IMR-90 (cell line): ENCODE measurements around the gene CPNE2. TPM values are rescaled to one million over a fixed set of nuclear protein-coding genes. Genes with fewer than 3 reads are reported as not detected.

ENCODE experiments used
- ATAC-seq: fragments of 200-7000 bp; cut with Tn5 transposase; 2 replicates; pipeline ENCODE4 v1.9.1; 2020; ENCODE audit warnings: low read depth, mild to moderate bottlenecking, moderate library complexity
- BruUV-seq: library from RNA; stranded (reverse); fragments of 400-500 nt; replicated peaks from 2 replicates; lab custom pipeline; 2021; lab: Mats Ljungman, UMichigan
- CTCF ChIA-PET: fragments of 300-600 bp; formaldehyde crosslinking; extraction: SDS; loops from one replicate; lab custom pipeline; 2021; ENCODE audit warnings: antibody characterized with exemption; lab: Yijun Ruan, JAX
- POLR2A ChIA-PET: fragments of 300-600 bp; sonication (Branson Sonifier 250); formaldehyde crosslinking; loops from one replicate; lab custom pipeline; 2022; ENCODE audit warnings: antibody characterized with exemption; ENCODE audit not compliant: unreplicated experiment; lab: Charles Lee
- DNase-seq: peaks from one replicate; pipeline ENCODE4 v3.0.0; 2013
- H2AFZ ChIP-seq: replicated peaks from 2 replicates; pipeline ENCODE3; 2013; ENCODE audit warnings: low read length, mild to moderate bottlenecking; ENCODE audit not compliant: poor library complexity
- H2AK5ac ChIP-seq: 2 replicates; pipeline ENCODE4 v1.6.1; 2013; ENCODE audit warnings: low read depth, low read length, inconsistent platforms
- H2AK9ac ChIP-seq: replicated peaks from 2 replicates; pipeline ENCODE3; 2013; ENCODE audit warnings: mild to moderate bottlenecking, low read depth, low read length, moderate library complexity; ENCODE audit not compliant: poor library complexity
- H2BK120ac ChIP-seq: 2 replicates; pipeline ENCODE4 v1.6.1; 2013; ENCODE audit warnings: low read depth, low read length, inconsistent platforms
- H2BK15ac ChIP-seq: 3 replicates; pipeline ENCODE4 v1.6.1; 2013; ENCODE audit warnings: low read depth, low read length, inconsistent platforms
- H2BK20ac ChIP-seq: 2 replicates; pipeline ENCODE4 v1.6.1; 2013; ENCODE audit warnings: low read depth, mild to moderate bottlenecking, inconsistent platforms, low read length, moderate library complexity
- H2BK5ac ChIP-seq: 2 replicates; pipeline ENCODE4 v1.6.1; 2013; ENCODE audit warnings: mild to moderate bottlenecking, low read depth, low read length, inconsistent platforms; ENCODE audit not compliant: poor library complexity, severe bottlenecking
- H3K14ac ChIP-seq: replicated peaks from 2 replicates; pipeline ENCODE4 v1.6.1; 2013; ENCODE audit warnings: low read depth, low read length, inconsistent platforms
- H3K18ac ChIP-seq: 2 replicates; pipeline ENCODE4 v1.6.1; 2013; ENCODE audit warnings: low read depth, low read length, control low read depth
- H3K23ac ChIP-seq: 2 replicates; pipeline ENCODE4 v1.6.1; 2013; ENCODE audit warnings: low read depth, low read length, inconsistent platforms
- H3K27ac ChIP-seq: 2 replicates; pipeline ENCODE4 v1.5.1; 2013; ENCODE audit warnings: mild to moderate bottlenecking, control low read depth, low read length; ENCODE audit not compliant: insufficient read depth
- H3K27me3 ChIP-seq: 2 replicates; pipeline ENCODE4 v1.6.1; 2013; ENCODE audit warnings: low read length; ENCODE audit not compliant: control insufficient read depth, insufficient read depth
- H3K36me3 ChIP-seq: 2 replicates; pipeline ENCODE4 v1.6.1; 2013; ENCODE audit warnings: low read length, mixed read lengths; ENCODE audit not compliant: control insufficient read depth, insufficient read depth
- H3K4ac ChIP-seq: 2 replicates; pipeline ENCODE4 v1.6.1; 2013; ENCODE audit warnings: low read depth, low read length, inconsistent platforms
- H3K4me1 ChIP-seq: 2 replicates; pipeline ENCODE4 v1.6.1; 2013; ENCODE audit warnings: low read length, mixed read lengths; ENCODE audit not compliant: control insufficient read depth, insufficient read depth
- H3K4me2 ChIP-seq: 2 replicates; pipeline ENCODE4 v1.6.1; 2013; ENCODE audit warnings: low read depth, mild to moderate bottlenecking, control low read depth, low read length, moderate library complexity
- H3K4me3 ChIP-seq: 2 replicates; pipeline ENCODE4 v1.5.1; 2013; ENCODE audit warnings: low read depth, mild to moderate bottlenecking, control low read depth, low read length, moderate library complexity; ENCODE audit not compliant: insufficient read depth
- H3K56ac ChIP-seq: 2 replicates; pipeline ENCODE4 v1.6.1; 2013; ENCODE audit warnings: low read length, inconsistent platforms; ENCODE audit not compliant: insufficient read depth; ENCODE audit errors: extremely low read depth
- H3K79me1 ChIP-seq, 2 experiments: 2 replicates each; pipeline ENCODE4 v1.6.1; 2013; ENCODE audit warnings: low read length in 2 of 2, inconsistent platforms in 1 of 2, low read depth in 1 of 2
- H3K9ac ChIP-seq: 2 replicates; pipeline ENCODE4 v1.6.1; 2013; ENCODE audit warnings: low read depth, low read length, control low read depth
- H3K9me1 ChIP-seq: 2 replicates; pipeline ENCODE4 v1.6.1; 2013; ENCODE audit warnings: low read length, inconsistent platforms; ENCODE audit not compliant: insufficient read depth
- H3K9me3 ChIP-seq: 2 replicates; pipeline ENCODE4 v1.6.1; 2013; ENCODE audit warnings: low read length; ENCODE audit not compliant: control insufficient read depth, insufficient read depth
- H4K20me1 ChIP-seq: 2 replicates; pipeline ENCODE4 v1.6.1; 2013; ENCODE audit warnings: low read length, inconsistent platforms; ENCODE audit not compliant: insufficient read depth
- H4K5ac ChIP-seq: 2 replicates; pipeline ENCODE4 v1.6.1; 2013; ENCODE audit warnings: mild to moderate bottlenecking, low read depth, low read length, control low read depth
- H4K8ac ChIP-seq, 2 experiments: 2 replicates each; pipeline ENCODE4 v1.6.1; 2013; ENCODE audit warnings: low read depth in 2 of 2, low read length in 2 of 2, control low read depth in 1 of 2, inconsistent platforms in 1 of 2
- H4K91ac ChIP-seq: 2 replicates; pipeline ENCODE4 v1.6.1; 2013; ENCODE audit warnings: low read depth, low read length, inconsistent platforms; ENCODE audit not compliant: insufficient read depth
- BHLHE40 ChIP-seq: fragments of 150-350 bp; IDR thresholded peaks from 2 replicates; pipeline ENCODE4 v1.6.1; 2016; ENCODE audit warnings: mild to moderate bottlenecking, low read depth, low read length
- CHD1 ChIP-seq: IDR thresholded peaks from 2 replicates; pipeline ENCODE4 v1.6.1; 2012; ENCODE audit warnings: low read depth, low read length, improper control_type of control experiment
- ELK1 ChIP-seq: fragments of 150-350 bp; IDR thresholded peaks from 2 replicates; pipeline ENCODE4 v1.6.1; 2016; ENCODE audit warnings: low read depth, mild to moderate bottlenecking, low read length, moderate library complexity, borderline replicate concordance
- FOS ChIP-seq: fragments of 150-350 bp; IDR thresholded peaks from 2 replicates; pipeline ENCODE4 v1.6.1; 2016; ENCODE audit warnings: low read depth, low read length
- MAFK ChIP-seq: IDR thresholded peaks from 2 replicates; pipeline ENCODE4 v1.6.1; 2012; ENCODE audit warnings: low read depth, low read length, improper control_type of control experiment
- MAZ ChIP-seq: IDR thresholded peaks from 2 replicates; pipeline ENCODE4 v1.6.1; 2012; ENCODE audit warnings: low read depth, mild to moderate bottlenecking, low read length, improper control_type of control experiment, moderate library complexity, borderline replicate concordance
- MXI1 ChIP-seq: IDR thresholded peaks from 2 replicates; pipeline ENCODE4 v1.6.1; 2012; ENCODE audit warnings: low read depth, mild to moderate bottlenecking, low read length, moderate library complexity, borderline replicate concordance
- NFE2L2 ChIP-seq: fragments of 150-350 bp; IDR thresholded peaks from 2 replicates; pipeline ENCODE4 v1.6.1; 2016; ENCODE audit warnings: low read depth, mild to moderate bottlenecking, low read length
- POLR2A ChIP-seq: IDR thresholded peaks from 2 replicates; pipeline ENCODE4 v1.6.1; 2012; ENCODE audit warnings: mild to moderate bottlenecking, low read depth, low read length
- RAD21 ChIP-seq: IDR thresholded peaks from 2 replicates; pipeline ENCODE4 v1.6.1; 2012; ENCODE audit warnings: low read length, improper control_type of control experiment
- RCOR1 ChIP-seq: IDR thresholded peaks from 2 replicates; pipeline ENCODE4 v1.6.1; 2012; ENCODE audit warnings: mild to moderate bottlenecking, low read length, improper control_type of control experiment; ENCODE audit not compliant: insufficient replicate concordance
- RFX5 ChIP-seq: IDR thresholded peaks from 2 replicates; pipeline ENCODE4 v1.8.0; 2012; ENCODE audit warnings: low read depth, mild to moderate bottlenecking, low read length, moderate library complexity
- SMC3 ChIP-seq: fragments of 150-350 bp; IDR thresholded peaks from 2 replicates; pipeline ENCODE4 v1.6.1; 2016; ENCODE audit warnings: low read depth, mild to moderate bottlenecking, antibody characterized with exemption, low read length, moderate library complexity
- WGBS, 2 experiments: methylation state at CpG; one replicate each; pipeline versions ENCODE4 v1.1.5 to v1.1.7; 2013; ENCODE audit warnings: missing lambda C conversion rate in 2 of 2; ENCODE audit not compliant: insufficient read length in 1 of 2; ENCODE audit errors: extremely low coverage in 2 of 2; 5-methylcytosine and 5-hydroxymethylcytosine counted together
- dilution Hi-C: fragments of 300-500 bp; cut with HindIII; formaldehyde crosslinking; loops from one replicate; pipeline ENCODE4 v1.14.3; 2018; ENCODE audit warnings: low sequenced_read_pairs; ENCODE audit not compliant: unreplicated experiment
- in situ Hi-C: fragments of 300-500 bp; cut with MboI; formaldehyde crosslinking; loops from 3 replicates; pipeline ENCODE4 v1.14.3; 2019; ENCODE audit warnings: low sequenced_read_pairs, inconsistent platforms, mixed read lengths
- intact Hi-C: fragments of 100-400 bp; cut with micrococcal nuclease; formaldehyde crosslinking; loops from 2 replicates; pipeline ENCODE4 v1.10.0; 2022
- polyA plus RNA-seq, 3 experiments: library from polyadenylated mRNA; depleted of rRNA; stranded (reverse); fragments of >200 nt; gene quantifications; 2 replicates each; pipeline ENCODE4 v1.2.3, GENCODE V29; 2012; ENCODE audit warnings: low replicate concordance in 1 of 3
- total RNA-seq: library from RNA; depleted of rRNA; stranded (reverse); fragments of >200 nt; gene quantifications from 2 replicates; pipeline ENCODE4 v1.2.3, GENCODE V29; 2012
- TF ChIP-seq, protein P1 (sequence below): conservative IDR thresholded peaks from 2 replicates; pipeline ENCODE4 v1.5.1; 2012; ENCODE audit warnings: mild to moderate bottlenecking, low read depth, low read length, improper control_type of control experiment
- TF ChIP-seq, protein P2 (sequence below): fragments of 150-350 bp; IDR thresholded peaks from 2 replicates; pipeline ENCODE4 v1.6.1; 2017; ENCODE audit warnings: mild to moderate bottlenecking, antibody characterized with exemption, low read length, low read depth

The CPNE2 gene
- total and polyA plus RNA-seq, 2 of the 4 experiments (the other 2 are of a cell fraction): 15.4 to 48.0 TPM

GRCh38 chr16:57123216-57123973 lies 31.0 kb downstream of the CPNE2 start:
- ATAC-seq (no peak), DNase-seq (no peak)
- H3K4ac ChIP-seq: no peak overlapping the region
- no peak overlapping the region for H2BK15ac ChIP-seq
- no peak overlapping the region for H2BK20ac ChIP-seq
- in situ Hi-C loops (no loop called here), dilution Hi-C loops (no loop called here), intact Hi-C loops (no loop called here)
- no TSS peak for BruUV-seq
- ChIA-PET POLR2A (interaction anchor here (0.6 kb wide), 1 partner anchor 618 kb away, joined by 3 read pairs; no protein-coding TSS in a partner anchor), CTCF (no interaction called here)
- H3K23ac ChIP-seq: no peak overlapping the region
- no peak overlapping the region for H4K91ac ChIP-seq
- no peak overlapping the region for H2AK5ac ChIP-seq
- H2AFZ ChIP-seq: no peak overlapping the region
- no peak overlapping the region for H4K8ac ChIP-seq
- no peak overlapping the region for H3K27ac ChIP-seq
- H3K56ac ChIP-seq: no peak overlapping the region
- peaks cover 12% of the 10 kb centered on the region; the same call in 1 of the 2 replicates for H3K9me1 ChIP-seq
- no peaks in the 10 kb centered on the region for H3K9me3 ChIP-seq
- H4K5ac ChIP-seq: no peak overlapping the region
- H3K4me2 ChIP-seq: no peak overlapping the region
- H3K14ac ChIP-seq: no peak overlapping the region
- no peak overlapping the region for H3K18ac ChIP-seq
- no peaks in the 10 kb centered on the region for H4K20me1 ChIP-seq
- no peak overlapping the region for H2AK9ac ChIP-seq
- H3K27me3 ChIP-seq: no peaks in the 10 kb centered on the region
- no peaks in the 10 kb centered on the region for H3K79me1 ChIP-seq
- H3K4me3 ChIP-seq: no peak overlapping the region
- no peak overlapping the region for H2BK5ac ChIP-seq
- no peak overlapping the region for H3K9ac ChIP-seq
- H2BK120ac ChIP-seq: no peak overlapping the region
- H3K4me1 ChIP-seq: no peaks in the 10 kb centered on the region
- WGBS, 2 experiments: 100% methylated on average over 1 of the region's 7 CpGs; no CpG with 5 or more reads in 1 of the 2 experiments
- peaks cover 4% of the 10 kb centered on the region; the same call in 1 of the 2 replicates for H3K36me3 ChIP-seq
- TF ChIP-seq RAD21 (no peak), NFE2L2 (no peak), SMC3 (no peak), ELK1 (no peak), BHLHE40 (no peak), POLR2A (no peak), FOS (no peak), RFX5 (no peak), CHD1 (no peak), MAFK (no peak), MXI1 (no peak), RCOR1 (no peak), MAZ (no peak)
- TF ChIP-seq, protein P1, sequence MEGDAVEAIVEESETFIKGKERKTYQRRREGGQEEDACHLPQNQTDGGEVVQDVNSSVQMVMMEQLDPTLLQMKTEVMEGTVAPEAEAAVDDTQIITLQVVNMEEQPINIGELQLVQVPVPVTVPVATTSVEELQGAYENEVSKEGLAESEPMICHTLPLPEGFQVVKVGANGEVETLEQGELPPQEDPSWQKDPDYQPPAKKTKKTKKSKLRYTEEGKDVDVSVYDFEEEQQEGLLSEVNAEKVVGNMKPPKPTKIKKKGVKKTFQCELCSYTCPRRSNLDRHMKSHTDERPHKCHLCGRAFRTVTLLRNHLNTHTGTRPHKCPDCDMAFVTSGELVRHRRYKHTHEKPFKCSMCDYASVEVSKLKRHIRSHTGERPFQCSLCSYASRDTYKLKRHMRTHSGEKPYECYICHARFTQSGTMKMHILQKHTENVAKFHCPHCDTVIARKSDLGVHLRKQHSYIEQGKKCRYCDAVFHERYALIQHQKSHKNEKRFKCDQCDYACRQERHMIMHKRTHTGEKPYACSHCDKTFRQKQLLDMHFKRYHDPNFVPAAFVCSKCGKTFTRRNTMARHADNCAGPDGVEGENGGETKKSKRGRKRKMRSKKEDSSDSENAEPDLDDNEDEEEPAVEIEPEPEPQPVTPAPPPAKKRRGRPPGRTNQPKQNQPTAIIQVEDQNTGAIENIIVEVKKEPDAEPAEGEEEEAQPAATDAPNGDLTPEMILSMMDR: no peak
- TF ChIP-seq, protein P2, sequence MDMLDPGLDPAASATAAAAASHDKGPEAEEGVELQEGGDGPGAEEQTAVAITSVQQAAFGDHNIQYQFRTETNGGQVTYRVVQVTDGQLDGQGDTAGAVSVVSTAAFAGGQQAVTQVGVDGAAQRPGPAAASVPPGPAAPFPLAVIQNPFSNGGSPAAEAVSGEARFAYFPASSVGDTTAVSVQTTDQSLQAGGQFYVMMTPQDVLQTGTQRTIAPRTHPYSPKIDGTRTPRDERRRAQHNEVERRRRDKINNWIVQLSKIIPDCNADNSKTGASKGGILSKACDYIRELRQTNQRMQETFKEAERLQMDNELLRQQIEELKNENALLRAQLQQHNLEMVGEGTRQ: no peak
